HL-60 (cell line): Measurements from ENCODE around the gene AGBL4.

ENCODE experiments used
- CTCF ChIP-seq: IDR thresholded peaks from one replicate; pipeline ENCODE4 v1.5.1; 2011; ENCODE audit warnings: low read length, control low read depth, inconsistent platforms; ENCODE audit not compliant: insufficient read depth
- REST ChIP-seq: IDR thresholded peaks from 2 replicates; pipeline ENCODE4 v1.6.1; 2012; ENCODE audit warnings: low read depth; ENCODE audit not compliant: insufficient replicate concordance

GRCh38 chr1:48558366-48558765 lies 1465.4 kb downstream of the AGBL4 start:
- no peak for TF ChIP-seq REST
- TF ChIP-seq CTCF = no peak
